ENCODE data around the gene DNAI2. TPM values are rescaled to one million over a fixed set of nuclear protein-coding genes. Genes with fewer than 3 reads are reported as not detected.

DNAI2 gene
- total and polyA plus RNA-seq, 9 of the 15 experiments (the other 6 are each of a cell fraction or from before 2014, with no cell fraction given): not detected

GRCh38 chr17:74332763-74333283 lies 58.8 kb downstream of the DNAI2 start (continued):
- TF ChIP-seq CEBPZ (IDR thresholded peaks at IDR 0.05; ENCODE audit: borderline replicate concordance, low read depth, low read length) (no peak), HCFC1 (IDR thresholded peaks at IDR 0.05; ENCODE audit: low read depth, low read length) (no peak), IRF1 (CRISPR knock-in tag; IDR thresholded peaks at IDR 0.05; ENCODE audit: borderline replicate concordance) (no peak), ZBTB49 (CRISPR knock-in tag; IDR thresholded peaks at IDR 0.05; ENCODE audit: borderline replicate concordance) (no peak), LEF1 (IDR thresholded peaks at IDR 0.05) (peak; percentile 58; the same call in 1 of the 2 replicates), SMARCE1 (IDR thresholded peaks at IDR 0.05) (peak; percentile 59; the same call in 1 of the 2 replicates), SP1 (CRISPR knock-in tag; IDR thresholded peaks at IDR 0.05) (peak; percentile 38; the same call in 1 of the 2 replicates), NR2F6 (CRISPR knock-in tag; IDR thresholded peaks at IDR 0.05) (no peak), MTA2 (IDR thresholded peaks at IDR 0.05; ENCODE audit: low read depth) (peak; percentile 84), SMAD2 (IDR thresholded peaks at IDR 0.05; ENCODE audit: low read depth, low read length) (no peak), ZBTB8A (IDR thresholded peaks at IDR 0.05; ENCODE audit: partially characterized antibody) (no peak), U2AF2 (optimal IDR thresholded peaks at IDR 0.05; ENCODE audit: low read depth, low read length) (no peak), MBD2 (IDR thresholded peaks at IDR 0.05; ENCODE audit: borderline replicate concordance, low read depth) (peak; percentile 32; the same call in 1 of the 2 replicates), NCOA4 (IDR thresholded peaks at IDR 0.05; ENCODE audit: partially characterized antibody) (no peak), E4F1 (CRISPR knock-in tag; IDR thresholded peaks at IDR 0.05; ENCODE audit: borderline replicate concordance) (no peak), LCOR (CRISPR knock-in tag; IDR thresholded peaks at IDR 0.05) (no peak), ZNF561 (CRISPR knock-in tag; conservative IDR thresholded peaks at IDR 0.05) (no peak), HNRNPLL (IDR thresholded peaks at IDR 0.05; ENCODE audit: low read depth, low read length, poor library complexity, severe bottlenecking) (no peak), CBX3 (IDR thresholded peaks at IDR 0.05; ENCODE audit: borderline replicate concordance in 1 of 2, low read length in 2 of 2) (no peak), RBM25 (IDR thresholded peaks at IDR 0.05; ENCODE audit: low read depth, low read length, severe bottlenecking) (no peak)

Measured in K562 (cell line).